GM19351 (cell line): Measurements from ENCODE around the gene KIF26B.
A peak's percentile ranks its signal among the peaks of the same experiment; 100 is the strongest.

Source experiments
- ATAC-seq: cut with Tn5 transposase; IDR thresholded peaks from one replicate; pipeline ENCODE4 v1.9.1; 2021; ENCODE audit warnings: mild to moderate bottlenecking, moderate library complexity; ENCODE audit not compliant: unreplicated experiment

KIF26B gene

GRCh38 chr1:245270972-245271371 is 116.2 kb downstream of the KIF26B start:
- no peak for ATAC-seq

GRCh38 chr1:245272676-245273075 is 117.9 kb downstream of the KIF26B start:
- no peak for ATAC-seq

GRCh38 chr1:245276445-245276844 is 121.7 kb downstream of the KIF26B start:
- ATAC-seq, result no peak

GRCh38 chr1:245277276-245277675 is 122.5 kb downstream of the KIF26B start:
- ATAC-seq, result no peak

GRCh38 chr1:245278846-245279245 is 124.1 kb downstream of the KIF26B start:
- no peak for ATAC-seq

- no peak for ATAC-seq
These were observed 124.6 kb downstream of the KIF26B start for GRCh38 chr1:245279346-245279745.

GRCh38 chr1:245283001-245283400 is 128.2 kb downstream of the KIF26B start:
- no peak for ATAC-seq

GRCh38 chr1:245285168-245285567 is 130.4 kb downstream of the KIF26B start:
- ATAC-seq, result no peak

- ATAC-seq, result no peak
These were observed 134.0 kb downstream of the KIF26B start for GRCh38 chr1:245288796-245289195.

GRCh38 chr1:245290836-245291235 is 136.1 kb downstream of the KIF26B start:
- no peak for ATAC-seq

GRCh38 chr1:245291351-245291750 is 136.6 kb downstream of the KIF26B start:
- ATAC-seq, result no peak

GRCh38 chr1:245292141-245292540 is 137.4 kb downstream of the KIF26B start:
- no peak for ATAC-seq

GRCh38 chr1:245292553-245292952 is 137.8 kb downstream of the KIF26B start:
- no peak for ATAC-seq

GRCh38 chr1:245294020-245294419 is 139.2 kb downstream of the KIF26B start:
- no peak for ATAC-seq

- no peak for ATAC-seq
These were observed 144.0 kb downstream of the KIF26B start for GRCh38 chr1:245298781-245299180.

- ATAC-seq, result no peak
These were observed 146.4 kb downstream of the KIF26B start for GRCh38 chr1:245301162-245301580.

GRCh38 chr1:245301921-245302320 is 147.1 kb downstream of the KIF26B start:
- ATAC-seq, result no peak

GRCh38 chr1:245304698-245305097 is 149.9 kb downstream of the KIF26B start:
- ATAC-seq, result no peak

- no peak for ATAC-seq
These were observed 151.2 kb downstream of the KIF26B start for GRCh38 chr1:245306020-245306419.

GRCh38 chr1:245306628-245307410 is 152.0 kb downstream of the KIF26B start:
- ATAC-seq, result no peak

GRCh38 chr1:245310571-245311531 is 156.1 kb downstream of the KIF26B start:
- peak; percentile 79 for ATAC-seq
